Activated CD8-positive, alpha-beta memory T cell treated with anti-CD3 and anti-CD28 coated beads, Interleukin-2, amount 50 U/mL, for 24 hours (primary cell): ENCODE data around the gene UBE3C.
"Not testable (repeated sequence)": the region's sequence is repeated elsewhere in the genome, so short reads cannot be mapped to it uniquely, and the experiment has no call there.

Source experiments
- DNase-seq: peaks from one replicate; pipeline ENCODE4 v3.0.0-alpha.2; 2020; ENCODE audit errors: extremely low read depth

Gene UBE3C

GRCh38 chr7:157130849-157131248 lies 7.9 kb upstream of the UBE3C start:
- DNase-seq: not testable (repeated sequence)

GRCh38 chr7:157132796-157133195 lies 5.9 kb upstream of the UBE3C start:
- no peak for DNase-seq

- DNase-seq: no peak
Observed at GRCh38 chr7:157133304-157133703, 5.4 kb upstream of the UBE3C start.

- DNase-seq: no peak
Observed at GRCh38 chr7:157136372-157136771, 2.4 kb upstream of the UBE3C start.

GRCh38 chr7:157138101-157138423 lies 664 bp upstream of the UBE3C start:
- no peak for DNase-seq

- DNase-seq: no peak
Observed at GRCh38 chr7:157139111-157139809, 534 bp downstream of the UBE3C start.

GRCh38 chr7:157139810-157140510 lies 1.2 kb downstream of the UBE3C start:
- no peak for DNase-seq

- no peak for DNase-seq
Observed at GRCh38 chr7:157140511-157140905, 1.8 kb downstream of the UBE3C start.

GRCh38 chr7:157141525-157142060 lies 2.9 kb downstream of the UBE3C start:
- no peak for DNase-seq

- no peak for DNase-seq
Observed at GRCh38 chr7:157143788-157144187, 5.1 kb downstream of the UBE3C start.

- DNase-seq: no peak
Observed at GRCh38 chr7:157149317-157149716, 10.6 kb downstream of the UBE3C start.

- DNase-seq: no peak
Observed at GRCh38 chr7:157150882-157151281, 12.2 kb downstream of the UBE3C start.

GRCh38 chr7:157151626-157152339 lies 13.1 kb downstream of the UBE3C start:
- DNase-seq: no peak

- no peak for DNase-seq
Observed at GRCh38 chr7:157152391-157152937, 13.7 kb downstream of the UBE3C start.

- no peak for DNase-seq
Observed at GRCh38 chr7:157153260-157153659, 14.5 kb downstream of the UBE3C start.

- no peak for DNase-seq
Observed at GRCh38 chr7:157155959-157156358, 17.2 kb downstream of the UBE3C start.

- no peak for DNase-seq
Observed at GRCh38 chr7:157158400-157158799, 19.7 kb downstream of the UBE3C start.

GRCh38 chr7:157159537-157159936 lies 20.8 kb downstream of the UBE3C start:
- DNase-seq: not testable (repeated sequence)

- DNase-seq: no peak
Observed at GRCh38 chr7:157160433-157160832, 21.7 kb downstream of the UBE3C start.

GRCh38 chr7:157165987-157166386 lies 27.3 kb downstream of the UBE3C start:
- DNase-seq: no peak

- no peak for DNase-seq
Observed at GRCh38 chr7:157168571-157168970, 29.8 kb downstream of the UBE3C start.

- DNase-seq: no peak
Observed at GRCh38 chr7:157176771-157177170, 38.0 kb downstream of the UBE3C start.
